ENCODE data around the gene YOD1. TPM values are rescaled to one million over a fixed set of nuclear protein-coding genes. Genes with fewer than 3 reads are reported as not detected.
A peak's percentile ranks its signal among the peaks of the same experiment; 100 is the strongest.

Gene YOD1
- total and polyA plus RNA-seq, 2 of the 4 experiments (the other 2 are of a cell fraction): 1.8 to 5.4 TPM

DNA sequence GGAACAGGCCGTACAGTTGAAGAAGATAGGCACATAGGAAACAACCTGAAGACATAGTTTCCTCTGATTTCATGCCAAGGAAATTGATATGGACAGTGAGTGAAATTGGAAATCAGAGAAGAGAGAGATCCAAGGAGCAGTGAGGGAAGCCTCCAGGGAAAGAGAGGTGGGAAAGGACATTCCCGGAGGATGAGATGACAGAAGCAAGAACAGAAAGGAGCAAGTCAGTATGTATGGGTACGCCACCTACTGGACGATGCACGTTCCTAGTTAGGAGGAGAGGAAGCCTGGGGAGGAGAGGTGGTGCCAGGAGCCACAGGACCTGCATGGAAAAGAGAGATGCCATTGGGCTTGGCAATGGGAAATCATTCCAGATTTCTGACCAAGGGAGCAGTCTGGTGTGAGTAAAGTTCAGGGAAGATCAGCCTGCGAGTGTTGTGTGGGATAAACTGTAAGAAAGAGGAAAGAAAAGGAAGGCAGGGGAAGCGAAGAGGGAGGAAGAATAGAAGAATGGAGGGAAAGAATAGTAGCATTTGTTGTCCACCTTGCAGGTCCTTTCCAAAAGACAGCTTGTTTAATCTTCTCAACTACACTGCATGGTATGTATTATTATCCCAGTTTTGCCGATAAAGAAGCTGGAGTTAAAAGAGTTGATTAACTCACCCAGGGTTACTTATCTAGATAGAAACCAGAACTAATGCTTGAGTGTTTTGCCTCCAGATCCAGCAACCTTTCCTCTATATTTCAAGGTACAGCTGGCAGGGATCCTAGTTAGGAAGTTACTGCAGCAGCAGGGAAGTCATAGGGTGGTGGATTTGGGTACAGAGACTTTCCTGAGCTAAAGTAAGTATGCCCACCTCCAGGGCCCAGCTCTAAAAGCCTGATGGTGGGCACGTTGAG, 45.8 kb downstream of the YOD1 start:
- H2AK9ac ChIP-seq (replicated peaks; ENCODE audit: low read depth, low read length, poor library complexity): no peak overlapping the region
- peaks cover 6% of the 10 kb centered on the region for H3K9me1 ChIP-seq (ENCODE audit: insufficient read depth, low read length)
- H3K9ac ChIP-seq (ENCODE audit: low read depth, low read length): no peak overlapping the region
- 35% methylated on average over 6 of the region's 9 CpGs; no CpG with 5 or more reads in 1 of the 2 experiments for WGBS, 2 experiments (ENCODE audit: extremely low coverage in 2 of 2, insufficient read length in 1 of 2)
- H3K27ac ChIP-seq (ENCODE audit: insufficient read depth, low read length): no peak overlapping the region
- intact Hi-C loops (cut with micrococcal nuclease): no loop called here
- H2BK15ac ChIP-seq (ENCODE audit: low read depth, low read length): no peak overlapping the region
- H3K4me2 ChIP-seq (ENCODE audit: low read depth, low read length): no peak overlapping the region
- H3K4me1 ChIP-seq (ENCODE audit: control insufficient read depth, insufficient read depth, low read length): peaks cover 6% of the 10 kb centered on the region
- no peak overlapping the region for H4K91ac ChIP-seq (ENCODE audit: insufficient read depth, low read depth, low read length)
- H4K5ac ChIP-seq (ENCODE audit: low read depth, low read length): no peak overlapping the region
- H3K36me3 ChIP-seq (ENCODE audit: control insufficient read depth, insufficient read depth, low read length): no peaks in the 10 kb centered on the region
- no peaks in the 10 kb centered on the region for H3K9me3 ChIP-seq (ENCODE audit: control insufficient read depth, insufficient read depth, low read length)
- H3K4ac ChIP-seq (ENCODE audit: low read depth, low read length): 0 out of 2 replicates have a peak overlapping the region, but pooled peaks have one; percentile 6
- H4K8ac ChIP-seq (ENCODE audit: low read depth in 2 of 2, low read length in 2 of 2): no peak overlapping the region
- ChIA-PET POLR2A (ENCODE audit: unreplicated experiment) (no interaction called here), CTCF (interaction anchor here (0.6 to 1.3 kb wide), 4 partner anchors 10 to 461 kb away, joined by 3 to 6 read pairs (median 6); no protein-coding TSS in a partner anchor)
- no peak overlapping the region; the same call in 1 of the 2 replicates for H2BK120ac ChIP-seq (ENCODE audit: low read depth, low read length)
- H3K79me1 ChIP-seq (ENCODE audit: low read depth in 1 of 2, low read length in 2 of 2): no peaks in the 10 kb centered on the region
- H3K27me3 ChIP-seq (ENCODE audit: control insufficient read depth, insufficient read depth, low read length): no peaks in the 10 kb centered on the region; the same call in 1 of the 2 replicates
- in situ Hi-C loops (cut with MboI; ENCODE audit: low sequenced_read_pairs): no loop called here
- no peak overlapping the region for H2AK5ac ChIP-seq (ENCODE audit: low read depth, low read length)
- no peak overlapping the region for H3K23ac ChIP-seq (ENCODE audit: low read depth, low read length)
- H3K4me3 ChIP-seq (ENCODE audit: insufficient read depth, low read depth, low read length): no peak overlapping the region
- BruUV-seq (replicated peaks): no TSS peak
- ATAC-seq (ENCODE audit: low read depth) (peak; percentile 84), DNase-seq (peak; percentile 74)
- dilution Hi-C loops (cut with HindIII; ENCODE audit: low sequenced_read_pairs, unreplicated experiment): no loop called here
- no peaks in the 10 kb centered on the region for H4K20me1 ChIP-seq (ENCODE audit: insufficient read depth, low read length)
- no peak overlapping the region for H2BK5ac ChIP-seq (ENCODE audit: low read depth, low read length, poor library complexity, severe bottlenecking)
- peak overlapping the region; percentile 26; the same call in 1 of the 2 replicates for H2BK20ac ChIP-seq (ENCODE audit: low read depth, low read length)
- no peak overlapping the region for H3K18ac ChIP-seq (ENCODE audit: low read depth, low read length)
- H3K14ac ChIP-seq (replicated peaks; ENCODE audit: low read depth, low read length): no peak overlapping the region
- H2AFZ ChIP-seq (replicated peaks; ENCODE audit: low read length, poor library complexity): peak overlapping the region; percentile 0
- H3K56ac ChIP-seq (ENCODE audit: extremely low read depth, insufficient read depth, low read length): no peak overlapping the region
- no peak for TF ChIP-seq MAFK (IDR thresholded peaks at IDR 0.05; ENCODE audit: low read depth, low read length)
- no peak for TF ChIP-seq CEBPB (IDR thresholded peaks at IDR 0.05; ENCODE audit: low read depth, low read length)
- TF ChIP-seq NFE2L2 (IDR thresholded peaks at IDR 0.05; ENCODE audit: low read depth, low read length): no peak
- peak; percentile 30; the same call in 1 of the 2 replicates for TF ChIP-seq MAZ (IDR thresholded peaks at IDR 0.05; ENCODE audit: borderline replicate concordance, low read depth, low read length)
- TF ChIP-seq, protein P1, sequence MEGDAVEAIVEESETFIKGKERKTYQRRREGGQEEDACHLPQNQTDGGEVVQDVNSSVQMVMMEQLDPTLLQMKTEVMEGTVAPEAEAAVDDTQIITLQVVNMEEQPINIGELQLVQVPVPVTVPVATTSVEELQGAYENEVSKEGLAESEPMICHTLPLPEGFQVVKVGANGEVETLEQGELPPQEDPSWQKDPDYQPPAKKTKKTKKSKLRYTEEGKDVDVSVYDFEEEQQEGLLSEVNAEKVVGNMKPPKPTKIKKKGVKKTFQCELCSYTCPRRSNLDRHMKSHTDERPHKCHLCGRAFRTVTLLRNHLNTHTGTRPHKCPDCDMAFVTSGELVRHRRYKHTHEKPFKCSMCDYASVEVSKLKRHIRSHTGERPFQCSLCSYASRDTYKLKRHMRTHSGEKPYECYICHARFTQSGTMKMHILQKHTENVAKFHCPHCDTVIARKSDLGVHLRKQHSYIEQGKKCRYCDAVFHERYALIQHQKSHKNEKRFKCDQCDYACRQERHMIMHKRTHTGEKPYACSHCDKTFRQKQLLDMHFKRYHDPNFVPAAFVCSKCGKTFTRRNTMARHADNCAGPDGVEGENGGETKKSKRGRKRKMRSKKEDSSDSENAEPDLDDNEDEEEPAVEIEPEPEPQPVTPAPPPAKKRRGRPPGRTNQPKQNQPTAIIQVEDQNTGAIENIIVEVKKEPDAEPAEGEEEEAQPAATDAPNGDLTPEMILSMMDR (conservative IDR thresholded peaks at IDR 0.05; ENCODE audit: low read depth, low read length): peak; percentile 66
- TF ChIP-seq, protein P2, sequence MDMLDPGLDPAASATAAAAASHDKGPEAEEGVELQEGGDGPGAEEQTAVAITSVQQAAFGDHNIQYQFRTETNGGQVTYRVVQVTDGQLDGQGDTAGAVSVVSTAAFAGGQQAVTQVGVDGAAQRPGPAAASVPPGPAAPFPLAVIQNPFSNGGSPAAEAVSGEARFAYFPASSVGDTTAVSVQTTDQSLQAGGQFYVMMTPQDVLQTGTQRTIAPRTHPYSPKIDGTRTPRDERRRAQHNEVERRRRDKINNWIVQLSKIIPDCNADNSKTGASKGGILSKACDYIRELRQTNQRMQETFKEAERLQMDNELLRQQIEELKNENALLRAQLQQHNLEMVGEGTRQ (IDR thresholded peaks at IDR 0.05; ENCODE audit: low read depth, low read length): no peak
- TF ChIP-seq CHD1 (IDR thresholded peaks at IDR 0.05; ENCODE audit: low read depth, low read length): no peak
- TF ChIP-seq FOS (IDR thresholded peaks at IDR 0.05; ENCODE audit: low read depth, low read length): no peak
- no peak for TF ChIP-seq BHLHE40 (IDR thresholded peaks at IDR 0.05; ENCODE audit: low read depth, low read length)
- TF ChIP-seq RAD21 (IDR thresholded peaks at IDR 0.05; ENCODE audit: low read length): peak; percentile 36; the same call in 1 of the 2 replicates
- TF ChIP-seq MXI1 (IDR thresholded peaks at IDR 0.05; ENCODE audit: borderline replicate concordance, low read depth, low read length): no peak
- no peak for TF ChIP-seq RFX5 (IDR thresholded peaks at IDR 0.05; ENCODE audit: low read depth, low read length)
- TF ChIP-seq, protein P3, sequence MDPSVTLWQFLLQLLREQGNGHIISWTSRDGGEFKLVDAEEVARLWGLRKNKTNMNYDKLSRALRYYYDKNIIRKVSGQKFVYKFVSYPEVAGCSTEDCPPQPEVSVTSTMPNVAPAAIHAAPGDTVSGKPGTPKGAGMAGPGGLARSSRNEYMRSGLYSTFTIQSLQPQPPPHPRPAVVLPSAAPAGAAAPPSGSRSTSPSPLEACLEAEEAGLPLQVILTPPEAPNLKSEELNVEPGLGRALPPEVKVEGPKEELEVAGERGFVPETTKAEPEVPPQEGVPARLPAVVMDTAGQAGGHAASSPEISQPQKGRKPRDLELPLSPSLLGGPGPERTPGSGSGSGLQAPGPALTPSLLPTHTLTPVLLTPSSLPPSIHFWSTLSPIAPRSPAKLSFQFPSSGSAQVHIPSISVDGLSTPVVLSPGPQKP (IDR thresholded peaks at IDR 0.05; ENCODE audit: borderline replicate concordance, low read depth, low read length): no peak

All from IMR-90 (cell line).